Stimulated activated CD4-positive, alpha-beta T cell treated with anti-CD3 and anti-CD28 coated beads, Interleukin-2, amount 100 ng/mL, for 24 hours (primary cell): Measurements from ENCODE around the gene PLEKHA6.

Experiments used
- DNase-seq, 2 donors: peaks; one replicate each; pipeline ENCODE4 v3.0.0-alpha.2; 2020

PLEKHA6 gene

DNA sequence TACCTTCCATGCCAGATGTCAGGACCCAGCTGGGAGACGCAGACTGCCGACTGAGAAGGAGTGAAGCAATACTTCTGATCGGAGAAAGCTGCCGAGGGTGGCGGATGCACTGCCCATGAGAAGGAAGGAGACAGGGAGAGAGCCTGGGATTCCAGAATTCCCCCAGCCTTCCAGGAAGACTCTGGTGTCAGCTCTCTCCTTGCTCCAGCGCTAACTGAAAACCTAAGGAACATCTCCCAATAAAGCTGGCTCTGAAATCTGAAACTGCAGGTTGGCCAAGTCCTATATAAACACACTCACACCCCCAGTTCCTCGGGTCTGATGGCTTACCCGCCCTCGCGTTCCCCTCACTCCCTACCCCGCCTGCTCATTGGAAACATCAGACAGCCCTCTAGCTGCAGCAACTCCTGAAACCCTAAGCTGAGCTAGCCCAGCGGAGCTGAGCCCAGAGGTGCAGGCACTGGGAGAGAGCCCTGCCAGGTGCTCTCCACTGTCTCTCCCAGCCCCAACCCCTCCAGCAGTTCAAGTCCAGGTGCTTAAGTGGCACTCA lies 52.3 kb downstream of the PLEKHA6 start:
- no peak for DNase-seq

DNA sequence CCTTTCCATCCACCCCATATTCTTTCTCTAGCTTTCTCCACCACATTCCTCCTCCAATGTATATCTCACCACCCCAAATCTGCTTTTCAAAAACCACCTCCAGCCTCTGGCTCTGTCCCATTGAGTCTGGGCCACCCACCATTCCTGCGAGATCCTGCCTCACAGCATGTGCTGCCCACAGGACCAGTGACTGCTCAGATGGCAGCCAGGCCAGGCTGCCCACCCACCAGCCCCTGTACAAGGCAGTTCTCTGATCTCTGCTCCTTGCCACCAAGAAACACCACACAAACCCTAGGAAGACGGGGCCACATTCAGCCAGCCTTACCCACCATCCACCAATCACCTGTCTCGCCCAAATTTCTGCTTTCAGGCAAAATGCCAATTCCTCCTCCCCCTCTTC lies 53.7 kb downstream of the PLEKHA6 start:
- DNase-seq, result no peak

DNA sequence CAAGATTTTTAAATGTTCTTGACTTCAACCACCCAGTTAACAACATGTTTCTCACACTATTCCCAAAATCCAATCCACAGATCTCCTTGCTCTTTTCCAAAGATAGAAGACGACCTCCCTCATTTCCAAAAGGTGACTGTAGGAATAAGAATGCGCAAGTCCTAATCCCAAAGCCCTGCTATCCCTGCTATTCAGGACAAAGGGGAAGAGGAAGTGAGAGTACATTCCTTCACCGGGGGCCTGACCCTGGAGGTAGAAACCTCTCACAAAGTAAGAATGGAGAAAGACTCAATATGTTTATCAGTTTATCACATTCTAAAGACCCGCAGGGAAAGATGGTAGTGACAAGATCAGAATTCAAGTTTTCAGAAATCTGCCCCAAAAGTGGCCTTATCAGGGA lies 55.7 kb downstream of the PLEKHA6 start:
- DNase-seq, result no peak

DNA sequence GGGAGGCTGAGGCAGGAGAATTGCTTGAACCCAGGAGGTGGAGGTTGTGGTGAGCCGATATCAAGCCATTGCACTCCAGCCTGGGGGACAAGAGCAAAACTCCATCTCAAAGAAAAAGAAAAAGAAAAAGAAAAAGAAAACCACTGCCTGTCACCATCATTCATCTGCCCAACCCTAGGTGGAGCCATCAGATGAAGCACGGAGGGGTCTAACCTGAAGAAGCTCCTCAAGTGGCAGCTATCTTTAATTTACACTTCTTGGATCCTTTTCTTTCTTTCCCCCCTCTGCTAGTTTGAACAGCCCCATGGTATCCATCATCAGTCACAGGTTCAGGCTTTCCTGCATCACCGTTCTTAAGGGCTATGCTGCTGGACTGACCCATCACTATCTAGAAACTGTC lies 57.0 kb downstream of the PLEKHA6 start:
- no peak for DNase-seq

DNA sequence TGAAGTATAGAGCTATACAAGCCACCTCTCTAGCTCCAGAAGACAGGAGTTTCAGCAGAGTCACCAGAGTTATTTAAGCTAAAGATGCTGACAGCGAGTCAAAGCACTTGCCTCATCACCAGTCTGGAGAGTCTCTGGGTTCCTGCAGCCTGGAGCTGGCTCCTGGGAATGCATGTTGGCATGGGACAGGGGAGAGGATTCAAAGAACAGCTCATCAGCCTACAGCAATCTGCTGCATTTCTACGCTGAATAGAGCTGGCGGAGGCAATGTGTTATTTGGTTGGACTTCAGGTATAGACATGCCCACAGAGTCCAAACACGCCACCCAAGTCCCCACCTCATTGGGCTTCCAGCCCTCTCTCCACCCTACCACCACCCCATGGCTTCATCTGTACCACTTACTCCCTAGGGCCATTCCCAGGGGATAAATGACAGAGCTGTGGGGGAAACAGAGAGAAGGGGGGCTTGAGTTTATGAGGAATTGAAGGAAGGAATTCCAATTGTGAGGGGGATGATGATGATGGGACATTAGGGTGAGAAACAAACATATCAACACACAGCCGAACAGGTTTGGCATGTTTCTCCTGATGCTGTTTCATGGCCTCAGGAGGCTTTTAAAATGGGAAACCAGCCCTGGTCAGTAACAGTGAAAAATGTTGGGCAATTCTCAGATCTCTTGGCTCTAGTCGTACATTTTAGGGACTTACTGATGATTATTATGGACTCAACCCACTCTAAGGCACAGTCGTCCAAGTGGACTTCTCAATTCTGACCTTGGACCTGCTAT lies 58.4 kb downstream of the PLEKHA6 start:
- DNase-seq, result no peak

DNA sequence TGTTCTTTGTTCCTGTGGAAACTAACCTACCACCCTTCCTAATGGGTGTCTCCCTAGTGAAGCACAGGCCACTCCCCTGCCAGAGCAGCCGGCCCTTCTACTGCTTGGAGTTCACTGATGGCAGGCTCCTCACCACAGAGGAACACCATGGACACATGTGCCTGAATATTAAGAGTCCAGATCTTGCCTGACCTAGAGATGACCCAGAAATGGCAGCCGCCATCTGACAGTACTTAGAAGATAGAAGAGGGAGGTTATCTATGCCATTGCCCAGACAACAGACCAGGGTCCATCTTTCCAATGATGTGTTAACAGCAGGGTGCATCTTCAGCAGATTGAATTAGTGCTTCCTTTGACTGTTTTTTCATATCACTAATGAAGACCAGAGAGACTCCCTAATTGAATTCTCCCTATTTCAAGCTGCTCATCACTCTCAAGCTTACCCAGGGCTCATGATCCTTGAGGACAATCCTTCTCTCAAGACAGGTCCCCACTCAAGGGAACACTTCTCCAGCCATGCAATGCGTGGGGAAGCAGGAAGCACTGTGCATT lies 59.8 kb downstream of the PLEKHA6 start:
- no peak for DNase-seq

DNA sequence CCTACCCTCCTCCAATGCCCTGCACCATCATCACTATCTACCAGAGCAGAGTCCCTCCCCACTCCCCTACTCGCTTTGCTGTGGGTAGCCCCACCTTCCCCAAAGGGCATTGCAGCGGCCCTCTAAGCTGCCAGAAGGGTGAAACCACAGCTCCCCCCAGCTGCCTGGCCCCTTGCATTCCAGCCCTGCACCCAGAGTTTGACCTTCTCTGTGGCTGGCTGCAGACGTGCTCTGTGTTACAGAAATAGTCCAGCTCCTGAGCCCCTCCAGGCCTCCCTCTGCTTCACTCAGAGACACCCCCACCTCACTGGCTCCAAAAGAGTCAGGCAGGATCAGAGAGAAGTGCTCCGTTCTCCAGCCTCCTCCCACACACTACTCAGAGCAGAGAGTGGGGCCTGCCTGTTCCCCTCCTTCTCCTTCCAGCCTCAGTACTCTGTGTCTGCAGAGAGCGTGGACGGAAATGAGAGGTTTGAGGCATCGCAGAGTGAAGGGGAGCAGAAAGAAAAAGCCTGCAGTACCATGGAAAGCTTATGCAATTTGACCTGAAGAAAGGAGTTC lies 63.2 kb downstream of the PLEKHA6 start:
- DNase-seq, result no peak

DNA sequence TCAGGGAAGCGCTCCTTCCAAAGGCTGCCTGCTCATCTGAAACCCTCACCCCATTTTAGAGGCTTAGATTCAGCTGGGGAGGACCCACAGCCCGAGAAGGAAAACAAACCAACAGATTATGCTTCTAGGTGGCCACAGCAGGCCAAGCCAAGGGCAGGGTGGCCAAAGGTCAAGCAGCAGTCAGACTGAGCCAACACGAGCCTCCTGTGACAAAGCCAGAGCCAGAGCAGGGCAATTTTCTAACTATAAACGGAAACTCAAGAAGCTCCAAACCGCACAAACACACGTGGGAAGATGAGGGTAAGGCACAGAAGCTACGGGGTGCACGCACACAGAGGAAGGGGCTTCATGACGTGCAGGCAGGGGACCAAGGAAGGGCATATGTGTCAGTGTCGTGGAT lies 64.1 kb downstream of the PLEKHA6 start:
- no peak for DNase-seq

DNA sequence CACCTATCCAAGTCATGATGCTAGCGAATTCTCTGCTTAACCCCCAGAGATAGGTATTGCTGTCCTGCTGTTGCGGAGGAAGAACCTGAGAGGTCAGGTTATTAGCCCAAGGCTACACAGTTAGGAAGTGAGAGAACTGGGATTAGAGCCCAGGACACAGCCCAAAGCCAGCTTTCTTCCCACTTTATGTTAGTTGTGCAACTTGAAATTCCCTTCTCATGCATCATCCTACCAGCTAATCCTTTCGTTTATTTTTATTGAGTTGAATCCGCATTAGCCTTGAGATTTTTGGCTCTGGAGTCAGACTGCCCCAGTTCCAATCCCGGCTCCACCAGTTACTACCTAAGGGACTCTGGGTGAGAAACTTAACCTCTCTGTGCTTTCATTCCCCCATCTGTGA lies 65.4 kb downstream of the PLEKHA6 start:
- DNase-seq, result no peak

DNA sequence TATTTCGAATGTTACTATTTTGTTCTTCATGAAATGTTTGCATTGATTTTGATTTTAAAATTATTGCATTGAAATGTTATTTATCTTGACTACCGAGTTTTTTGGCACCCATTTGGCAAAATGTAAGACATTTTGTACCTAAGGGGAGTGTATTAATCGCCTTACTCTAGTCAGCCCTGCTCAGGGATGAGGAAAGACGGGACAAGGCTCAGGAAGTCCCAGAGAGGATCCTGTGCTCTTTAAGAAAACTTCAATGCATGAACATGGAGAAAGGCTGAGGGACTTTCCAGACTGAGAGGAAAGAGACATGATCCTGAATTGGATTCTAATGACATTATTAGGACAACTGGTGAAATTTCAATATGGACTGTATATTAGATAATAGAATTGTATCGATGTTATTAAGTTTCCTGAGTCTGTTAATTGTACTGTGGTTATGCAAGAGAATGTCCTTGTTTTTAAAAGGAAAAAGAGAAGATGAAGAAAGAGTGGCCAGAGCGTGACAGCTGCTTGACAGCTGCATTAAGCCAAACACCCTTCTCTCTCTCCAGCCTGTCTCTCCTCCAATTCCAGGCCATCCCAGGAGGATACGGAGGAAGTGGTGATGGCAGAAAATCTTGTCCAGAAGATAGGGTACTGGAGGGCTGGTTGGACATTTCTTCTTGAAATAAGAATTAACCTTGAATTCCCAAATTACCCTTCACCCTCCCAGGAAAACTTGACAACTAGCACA lies 66.0 kb downstream of the PLEKHA6 start:
- no peak for DNase-seq

DNA sequence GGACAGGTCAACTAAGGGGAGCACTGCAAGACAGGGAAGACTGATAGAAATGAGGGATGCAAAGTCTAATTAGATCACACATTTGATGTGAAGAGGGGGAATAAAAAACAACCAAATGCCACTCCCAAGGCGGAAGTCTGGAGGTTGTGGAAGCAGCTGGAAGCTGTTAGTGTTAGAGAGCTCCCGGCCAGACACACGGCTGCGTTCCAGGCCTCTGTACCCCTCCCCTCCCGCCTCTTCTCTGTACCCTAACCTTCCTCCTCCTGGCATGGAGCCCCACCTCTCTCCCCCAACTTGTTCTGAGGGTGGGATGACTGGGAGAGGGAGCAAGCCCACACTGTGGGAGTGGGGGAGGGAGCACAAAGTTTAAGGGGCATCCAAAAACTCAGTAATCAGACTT lies 67.0 kb downstream of the PLEKHA6 start:
- DNase-seq, result no peak

DNA sequence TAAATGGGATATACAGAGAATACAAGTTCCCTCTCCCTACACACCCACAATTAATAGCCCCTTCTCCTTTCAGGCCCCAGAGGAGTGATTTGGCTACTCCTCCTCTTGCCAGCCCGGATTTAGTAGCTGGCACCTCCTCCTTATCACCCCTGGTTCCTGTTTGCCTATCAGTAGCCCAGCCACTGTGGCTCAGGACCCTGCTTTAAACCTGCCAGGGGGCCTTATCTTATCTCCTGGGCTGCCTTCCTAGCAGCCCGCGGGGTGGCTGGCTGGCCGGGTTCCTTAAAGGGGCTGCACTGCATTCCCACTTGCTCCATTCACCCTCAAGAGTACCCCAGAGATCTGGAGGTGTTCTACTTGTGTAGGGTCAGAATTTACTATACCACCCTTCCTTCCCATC lies 70.4 kb downstream of the PLEKHA6 start:
- DNase-seq, result no peak

DNA sequence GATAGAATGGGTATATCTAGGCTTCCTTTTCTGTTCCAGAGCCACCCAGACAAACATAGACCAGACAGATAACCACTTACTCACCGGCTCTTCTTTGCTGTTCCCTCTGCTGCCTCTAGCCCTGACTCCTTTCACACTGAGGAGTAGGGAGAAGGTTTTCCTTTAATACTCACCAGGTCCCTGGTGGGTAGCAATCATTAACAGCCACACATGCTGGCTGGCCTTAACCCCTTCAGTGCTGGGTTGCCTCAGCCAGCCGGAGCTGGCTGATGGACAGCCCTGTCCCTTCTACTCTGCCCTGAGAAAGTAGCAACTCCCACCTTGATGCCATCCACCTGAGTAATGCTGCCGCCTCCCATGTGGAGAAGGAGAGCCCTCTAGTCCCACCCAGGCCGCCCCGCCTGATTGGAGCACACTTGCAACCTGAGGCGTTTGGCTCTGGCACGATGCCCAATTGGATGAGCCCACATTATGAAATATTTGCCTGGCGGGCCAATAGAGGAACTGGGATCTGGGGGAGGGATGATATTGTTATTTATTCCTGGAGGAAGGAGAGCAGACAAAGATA lies 71.6 kb downstream of the PLEKHA6 start:
- DNase-seq, result no peak

DNA sequence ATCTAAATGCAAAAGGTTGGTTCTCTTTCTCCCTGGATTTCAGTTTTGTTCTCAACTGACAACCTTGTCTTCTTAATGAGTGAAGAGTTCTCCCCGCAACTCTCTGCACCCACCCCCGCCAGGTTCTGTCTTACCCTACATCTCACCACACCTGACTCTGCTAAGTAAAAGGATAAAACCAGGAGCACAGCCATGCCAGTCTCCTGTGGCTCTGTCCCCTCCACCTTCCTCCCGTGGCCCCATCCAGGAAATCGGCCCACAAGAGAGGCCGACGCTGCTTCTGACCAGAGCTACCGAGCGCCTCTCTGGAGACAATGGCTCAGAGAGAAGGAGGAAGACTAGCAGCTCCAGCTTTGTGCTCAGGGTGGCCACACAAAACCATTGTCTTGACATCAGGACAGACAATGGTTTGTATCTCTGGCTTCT lies 72.2 kb downstream of the PLEKHA6 start:
- DNase-seq, result no peak

DNA sequence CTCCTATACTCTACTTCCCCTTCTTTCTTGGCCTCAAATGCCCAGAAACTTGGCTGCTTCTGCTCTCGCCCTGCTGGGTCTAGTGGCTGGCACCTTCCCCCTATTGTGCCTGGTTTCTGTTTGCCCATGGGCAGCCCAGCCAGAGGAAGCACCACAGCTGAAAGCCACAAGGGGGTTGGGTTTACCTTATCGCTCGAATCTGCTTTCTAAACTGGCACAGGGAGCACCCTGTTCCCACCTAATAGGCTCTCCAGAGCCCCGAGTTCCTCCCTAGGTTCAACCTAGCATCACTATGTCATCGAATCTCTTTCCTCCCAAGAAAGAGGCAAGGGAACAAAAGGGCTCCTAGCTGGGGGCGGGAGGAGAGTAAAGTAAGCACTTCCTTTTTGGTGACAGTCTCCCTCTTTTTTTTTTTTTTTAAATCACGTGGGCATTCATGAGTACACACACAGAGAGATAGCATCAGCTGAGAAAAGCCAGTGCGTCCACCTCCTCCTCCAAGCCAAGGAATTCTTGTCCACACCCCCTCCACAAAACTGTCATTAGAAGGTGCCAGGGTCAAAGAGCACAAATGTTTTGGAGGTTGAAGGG lies 72.8 kb downstream of the PLEKHA6 start:
- peak; percentile 15 to 27 for DNase-seq

DNA sequence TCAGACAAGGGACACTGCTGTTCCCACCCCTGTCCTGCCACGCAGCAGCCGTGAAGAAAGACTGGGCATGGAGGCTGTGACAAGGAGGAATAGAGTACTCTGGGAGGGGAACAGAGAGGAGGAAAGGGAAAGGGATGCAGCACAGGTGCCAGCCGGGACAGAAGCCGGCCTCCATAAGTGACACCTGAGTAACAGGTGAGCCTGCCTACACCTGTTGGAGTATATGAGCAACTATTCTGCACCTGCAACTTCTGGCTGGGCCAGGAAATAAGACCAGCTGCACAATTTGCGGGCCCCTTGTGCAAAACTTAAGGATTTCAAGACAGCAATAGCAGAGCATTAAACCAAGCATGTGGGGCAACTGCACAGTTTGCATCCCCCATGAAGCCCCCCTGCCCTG lies 73.4 kb downstream of the PLEKHA6 start:
- no peak for DNase-seq

DNA sequence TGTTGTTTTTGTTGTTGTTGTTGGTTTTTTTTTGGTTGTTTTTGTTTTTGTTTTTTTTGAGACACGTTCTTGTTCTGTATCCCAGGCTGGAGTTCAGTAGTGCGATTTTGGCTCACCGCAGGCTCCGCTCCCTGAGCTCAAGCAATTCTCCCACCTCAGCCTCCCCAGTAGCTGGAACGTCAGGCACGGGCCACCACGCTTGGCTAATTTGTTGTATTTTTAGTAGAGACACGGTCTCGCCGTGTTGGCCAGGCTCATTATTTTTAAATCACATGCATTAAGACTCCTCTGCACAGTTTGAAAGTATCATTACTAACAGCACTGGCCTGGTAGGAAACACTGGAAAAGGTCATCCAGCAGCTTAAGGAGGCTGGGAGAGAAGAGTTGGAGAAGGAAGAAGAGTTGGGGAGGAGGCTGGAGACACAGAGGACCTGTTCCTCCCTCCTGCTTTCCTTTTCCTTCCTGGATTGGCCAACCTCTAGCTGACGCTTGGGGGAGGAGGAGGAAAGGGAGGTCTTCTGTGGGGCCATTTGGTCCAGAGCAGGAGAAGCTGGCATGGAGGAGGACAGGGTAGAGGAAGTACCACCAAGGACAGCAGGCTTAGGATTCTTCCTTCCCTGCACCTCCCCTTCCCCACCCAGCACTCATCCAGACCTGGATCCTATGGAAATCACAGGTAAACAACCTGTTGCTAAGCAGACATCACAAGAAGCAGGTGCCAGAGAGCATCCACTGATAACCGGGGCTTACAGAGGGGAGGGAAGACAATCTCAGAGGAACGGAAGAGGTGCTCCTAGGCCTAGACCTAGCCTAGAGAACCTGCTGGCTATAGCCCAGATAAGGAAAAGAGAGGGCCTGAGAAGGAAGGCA lies 74.1 kb downstream of the PLEKHA6 start:
- no peak for DNase-seq

DNA sequence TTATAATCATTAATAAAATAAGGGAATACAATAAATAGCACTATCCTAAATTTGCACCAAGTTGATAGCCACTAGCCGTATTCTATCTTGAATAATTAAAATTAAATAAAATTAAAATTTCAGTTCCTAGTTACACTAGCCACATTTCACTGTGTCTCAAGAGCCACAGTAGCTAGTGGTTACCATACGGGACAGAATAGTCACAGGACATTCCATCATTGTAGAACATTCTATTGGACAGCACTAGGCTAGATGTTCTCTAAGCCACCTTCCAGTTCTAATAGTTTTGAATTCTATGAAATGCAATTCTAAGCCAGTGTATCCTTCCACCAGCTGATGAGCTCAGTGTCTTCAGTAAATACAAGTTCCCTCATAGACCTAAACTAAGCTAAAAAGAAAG lies 74.8 kb downstream of the PLEKHA6 start:
- DNase-seq, result no peak

DNA sequence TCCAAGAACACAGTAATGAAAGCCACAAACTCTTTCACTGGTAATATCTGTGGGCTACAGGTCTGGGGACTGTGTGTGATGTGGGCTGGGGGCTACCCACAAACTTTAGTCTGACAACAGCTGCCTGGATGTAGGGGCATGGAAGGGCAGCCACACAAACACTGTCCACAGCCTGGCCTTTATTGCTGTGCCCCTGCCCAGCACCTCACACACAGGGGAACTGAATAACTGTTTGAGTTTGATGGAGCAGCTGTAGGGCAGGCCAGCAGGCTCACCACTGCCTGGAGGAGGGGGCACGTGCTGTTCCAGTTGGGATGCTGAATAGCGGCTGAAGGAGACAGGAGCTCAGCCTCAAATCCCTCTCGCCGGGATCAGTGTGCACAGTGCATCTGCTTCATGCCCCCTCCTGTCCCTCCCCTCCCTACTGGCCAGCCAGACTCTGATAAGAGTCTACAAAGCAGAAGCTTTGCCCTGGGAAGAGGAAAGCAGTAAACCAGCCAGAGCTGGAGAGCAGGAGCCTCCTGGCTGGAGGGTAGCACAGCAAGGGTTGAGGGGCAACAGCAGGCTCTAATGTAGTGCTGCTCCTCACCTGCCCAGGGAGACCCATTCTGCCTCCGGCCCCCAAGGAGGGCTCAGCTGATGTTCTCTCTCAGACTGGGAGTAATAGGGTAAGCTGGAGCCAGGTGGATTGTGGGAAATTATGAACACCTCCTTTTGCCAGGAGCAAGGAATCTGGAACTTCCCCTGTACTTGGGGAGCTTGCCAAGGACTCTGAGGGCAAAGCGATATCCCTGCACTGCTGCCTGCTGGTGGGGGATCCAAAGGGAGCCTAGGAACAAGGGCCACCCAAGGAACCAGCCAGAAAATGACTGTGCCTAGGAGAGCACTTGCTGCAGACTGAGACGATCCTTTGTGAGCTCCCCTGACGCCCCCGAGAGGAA lies 75.7 kb downstream of the PLEKHA6 start:
- DNase-seq, result no peak

DNA sequence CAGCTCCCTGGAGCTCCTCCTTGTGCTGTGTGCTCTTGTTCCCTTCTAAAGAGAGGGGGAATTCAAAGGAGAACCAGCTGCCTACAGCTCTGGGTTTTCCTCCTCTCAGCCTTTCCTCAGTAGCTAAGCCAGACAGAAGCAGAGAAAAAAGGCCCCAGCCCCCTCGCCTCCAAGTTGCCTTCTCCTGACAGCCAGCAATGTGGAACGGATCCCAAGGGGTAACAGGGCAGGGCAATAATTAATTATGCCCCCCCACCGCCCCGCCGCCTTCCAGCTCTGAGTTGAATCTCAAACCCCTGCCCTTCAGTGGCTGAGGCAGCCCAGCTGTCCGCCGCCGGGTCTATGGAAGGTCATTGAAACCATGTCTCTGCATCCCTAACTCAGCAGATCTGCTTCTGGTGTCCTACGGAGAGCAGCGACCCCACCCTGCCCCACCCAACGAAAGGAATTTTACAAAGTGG lies 76.9 kb downstream of the PLEKHA6 start:
- no peak for DNase-seq
